Activated T-helper 2 cell treated with anti-CD3 and anti-CD28 coated beads, Interferon-gamma antibody, Interleukin-2, Interleukin-4, amounts not matched to agents 10 μg/mL and 5 μg/mL and 100 μg/mL, durations not matched to agents 14 hours and 24 hours and 36 hours (primary cell): ENCODE measurements around the gene LRCH1. TPM values are rescaled to one million over a fixed set of nuclear protein-coding genes. Genes with fewer than 3 reads are reported as not detected.

Experiments
- DNase-seq: peaks from one replicate; pipeline ENCODE4 v3.0.0; 2021; ENCODE audit warnings: low spot score
- H3K27ac Mint-ChIP-seq: one replicate; pipeline ENCODE4 v1.8.0; 2021; ENCODE audit warnings: mixed read lengths
- H3K27me3 Mint-ChIP-seq: one replicate; pipeline ENCODE4 v1.8.0; 2021; ENCODE audit warnings: low read depth, mixed read lengths
- H3K36me3 Mint-ChIP-seq: one replicate; pipeline ENCODE4 v1.8.0; 2021; ENCODE audit warnings: low read depth, mixed read lengths
- H3K4me1 Mint-ChIP-seq: one replicate; pipeline ENCODE4 v1.8.0; 2021; ENCODE audit warnings: low read depth, mixed read lengths
- H3K4me3 Mint-ChIP-seq: one replicate; pipeline ENCODE4 v1.8.0; 2021; ENCODE audit warnings: low read depth, mild to moderate bottlenecking, moderate library complexity, mixed read lengths
- H3K9me3 Mint-ChIP-seq: one replicate; pipeline ENCODE4 v1.8.0; 2021; ENCODE audit warnings: mixed read lengths
- intact Hi-C: fragments of 100-400 bp; cut with micrococcal nuclease; formaldehyde crosslinking; loops from one replicate; pipeline ENCODE4 v1.15.1; 2023
- total RNA-seq: library from RNA; stranded (reverse); gene quantifications from 2 replicates; pipeline ENCODE4 v1.2.3, GENCODE V29; 2022

LRCH1 gene
- total RNA-seq, 1 donor from 2014 or later: 17.8 TPM

DNA sequence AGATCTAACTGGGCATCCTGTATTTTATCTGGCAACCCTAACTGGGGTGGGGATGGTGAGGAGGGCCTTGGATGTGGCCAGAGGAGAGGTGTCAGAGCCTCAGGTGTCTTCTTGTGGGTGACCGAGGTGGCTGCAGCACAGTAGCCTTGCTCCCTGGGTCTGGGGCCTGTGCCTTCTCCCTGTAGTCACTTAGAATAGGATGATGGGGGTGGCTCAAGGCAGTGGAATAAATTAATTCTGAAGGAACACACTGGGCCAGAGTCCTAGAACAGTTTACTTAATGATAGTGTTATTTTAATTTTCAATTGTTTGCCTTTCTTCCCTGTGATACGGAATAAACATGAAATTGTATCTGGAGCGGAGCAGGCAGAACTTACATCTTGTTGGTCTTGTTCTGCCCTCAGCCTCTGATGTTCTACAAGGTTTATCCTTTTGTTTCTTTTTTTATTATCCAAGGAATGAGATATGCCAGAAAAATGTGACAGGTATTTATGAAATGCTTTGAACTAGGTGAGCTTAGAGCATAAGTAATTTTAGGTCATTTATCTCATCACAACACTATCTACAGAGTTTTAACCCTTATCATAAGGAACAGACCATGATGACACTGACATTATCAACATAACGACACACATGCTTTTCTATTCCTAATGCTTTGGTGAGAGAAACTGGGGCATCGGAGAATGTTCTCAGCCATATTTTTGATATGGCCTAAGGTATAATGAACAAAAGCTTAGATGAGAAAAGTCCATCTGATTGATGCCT is 51.4 kb downstream of the LRCH1 start:
- no peaks in the 10 kb centered on the region for H3K27me3 Mint-ChIP-seq
- no peak overlapping the region for H3K27ac Mint-ChIP-seq
- DNase-seq: no peak
- intact Hi-C loops: no loop called here
- no peaks in the 10 kb centered on the region for H3K9me3 Mint-ChIP-seq
- peaks cover 45% of the 10 kb centered on the region for H3K4me1 Mint-ChIP-seq
- H3K36me3 Mint-ChIP-seq: no peaks in the 10 kb centered on the region
- no peak overlapping the region for H3K4me3 Mint-ChIP-seq

- Mint-ChIP-seq H3K27ac (no peak overlapping the region), H3K4me3 (no peak overlapping the region), H3K9me3 (no peaks in the 10 kb centered on the region), H3K27me3 (no peaks in the 10 kb centered on the region), H3K36me3 (no peaks in the 10 kb centered on the region), H3K4me1 (peaks cover 47% of the 10 kb centered on the region)
- no peak for DNase-seq
- intact Hi-C loops: loop anchor here (5.0 kb wide), 1 partner anchor 62 kb away; no protein-coding TSS in a partner anchor
Observed at GRCh38 chr13:46605076-46605824, 52.3 kb downstream of the LRCH1 start.

- H3K36me3 Mint-ChIP-seq: no peaks in the 10 kb centered on the region
- H3K4me3 Mint-ChIP-seq: no peak overlapping the region
- peaks cover 47% of the 10 kb centered on the region for H3K4me1 Mint-ChIP-seq
- intact Hi-C loops: loop anchor here (1.0 to 5.0 kb wide), 4 partner anchors 13 to 76 kb away; no protein-coding TSS in a partner anchor
- DNase-seq: no peak
- H3K27ac Mint-ChIP-seq: peak overlapping the region; percentile 51
- no peaks in the 10 kb centered on the region for H3K9me3 Mint-ChIP-seq
- H3K27me3 Mint-ChIP-seq: no peaks in the 10 kb centered on the region
Observed at GRCh38 chr13:46605825-46606554, 53.0 kb downstream of the LRCH1 start.

DNA sequence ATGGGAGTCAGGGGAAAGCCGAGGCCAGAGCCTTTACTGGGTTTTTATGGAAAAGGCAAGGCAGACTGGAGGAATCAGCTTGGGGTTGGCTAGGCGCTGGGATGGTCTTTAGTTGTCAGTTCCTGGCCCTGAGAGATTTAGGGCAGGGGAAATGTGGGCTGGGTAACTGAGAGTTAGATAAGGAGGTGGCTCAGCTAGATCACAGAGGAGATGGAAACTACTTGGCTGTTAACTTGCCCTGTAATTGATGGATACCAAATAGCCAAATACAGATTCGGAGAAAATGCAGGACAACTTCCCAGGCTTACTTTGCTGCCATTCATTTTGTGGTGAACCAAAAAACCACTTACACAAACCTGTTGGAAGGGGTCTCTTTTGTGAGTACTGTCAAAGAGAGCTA is 54.0 kb downstream of the LRCH1 start:
- no peak for DNase-seq
- Mint-ChIP-seq H3K27me3 (no peaks in the 10 kb centered on the region), H3K27ac (peak overlapping the region; percentile 51), H3K9me3 (no peaks in the 10 kb centered on the region), H3K4me1 (peaks cover 45% of the 10 kb centered on the region), H3K36me3 (no peaks in the 10 kb centered on the region), H3K4me3 (no peak overlapping the region)
- intact Hi-C loops: loop anchor here (1.0 to 5.0 kb wide), 4 partner anchors 14 to 77 kb away; no protein-coding TSS in a partner anchor

- H3K27me3 Mint-ChIP-seq: no peaks in the 10 kb centered on the region
- H3K4me1 Mint-ChIP-seq: peaks cover 41% of the 10 kb centered on the region
- no peaks in the 10 kb centered on the region for H3K36me3 Mint-ChIP-seq
- no peak overlapping the region for H3K4me3 Mint-ChIP-seq
- intact Hi-C loops: loop anchor here (2.0 to 5.0 kb wide), 3 partner anchors 15 to 59 kb away; no protein-coding TSS in a partner anchor
- H3K9me3 Mint-ChIP-seq: no peaks in the 10 kb centered on the region
- no peak for DNase-seq
- H3K27ac Mint-ChIP-seq: peak overlapping the region; percentile 10
Observed at GRCh38 chr13:46607768-46608564, 55.0 kb downstream of the LRCH1 start.

- no peak for DNase-seq
- Mint-ChIP-seq H3K9me3 (no peaks in the 10 kb centered on the region), H3K27me3 (no peaks in the 10 kb centered on the region), H3K36me3 (no peaks in the 10 kb centered on the region), H3K27ac (no peak overlapping the region), H3K4me1 (peaks cover 41% of the 10 kb centered on the region), H3K4me3 (no peak overlapping the region)
- intact Hi-C loops: loop anchor here (5.0 kb wide), 1 partner anchor 58 kb away; no protein-coding TSS in a partner anchor
Observed at GRCh38 chr13:46609052-46609451, 56.1 kb downstream of the LRCH1 start.

GRCh38 chr13:46609726-46610125 is 56.8 kb downstream of the LRCH1 start:
- intact Hi-C loops: loop anchor here (5.0 kb wide), 1 partner anchor 58 kb away; no protein-coding TSS in a partner anchor
- peaks cover 39% of the 10 kb centered on the region for H3K4me1 Mint-ChIP-seq
- no peak overlapping the region for H3K4me3 Mint-ChIP-seq
- H3K27me3 Mint-ChIP-seq: no peaks in the 10 kb centered on the region
- no peaks in the 10 kb centered on the region for H3K36me3 Mint-ChIP-seq
- DNase-seq: no peak
- H3K9me3 Mint-ChIP-seq: no peaks in the 10 kb centered on the region
- no peak overlapping the region for H3K27ac Mint-ChIP-seq

DNA sequence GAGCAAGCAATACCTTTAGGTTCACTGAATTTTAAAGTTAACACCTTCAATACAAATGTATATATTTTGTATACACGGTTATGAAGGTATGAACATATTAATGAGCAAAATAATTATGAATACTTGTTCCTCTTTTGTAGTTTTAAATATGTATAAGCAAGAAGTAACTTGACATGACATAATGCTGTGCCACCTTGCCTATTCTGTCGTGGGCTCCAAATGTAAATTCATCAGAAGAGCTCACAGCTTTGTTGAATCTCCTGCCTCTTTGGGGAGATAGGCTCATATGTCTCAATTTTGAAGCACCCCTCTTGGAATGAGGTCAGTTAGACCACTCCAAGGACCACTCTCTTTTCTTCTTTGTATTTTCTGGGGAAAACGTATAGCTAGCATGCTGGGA is 59.3 kb downstream of the LRCH1 start:
- Mint-ChIP-seq H3K9me3 (no peaks in the 10 kb centered on the region), H3K4me3 (no peak overlapping the region), H3K4me1 (peaks cover 30% of the 10 kb centered on the region), H3K27ac (no peak overlapping the region), H3K36me3 (no peaks in the 10 kb centered on the region), H3K27me3 (no peaks in the 10 kb centered on the region)
- DNase-seq: no peak
- intact Hi-C loops: no loop called here

- Mint-ChIP-seq H3K4me1 (peaks cover 23% of the 10 kb centered on the region), H3K27ac (no peak overlapping the region), H3K27me3 (no peaks in the 10 kb centered on the region), H3K36me3 (no peaks in the 10 kb centered on the region), H3K4me3 (no peak overlapping the region), H3K9me3 (no peaks in the 10 kb centered on the region)
- no peak for DNase-seq
- intact Hi-C loops: no loop called here
Observed at GRCh38 chr13:46613409-46614049, 60.6 kb downstream of the LRCH1 start.

GRCh38 chr13:46614582-46614981 is 61.6 kb downstream of the LRCH1 start:
- Mint-ChIP-seq H3K27me3 (no peaks in the 10 kb centered on the region), H3K27ac (no peak overlapping the region), H3K9me3 (no peaks in the 10 kb centered on the region), H3K36me3 (no peaks in the 10 kb centered on the region), H3K4me3 (no peak overlapping the region), H3K4me1 (peaks cover 23% of the 10 kb centered on the region)
- intact Hi-C loops: no loop called here
- no peak for DNase-seq

DNA sequence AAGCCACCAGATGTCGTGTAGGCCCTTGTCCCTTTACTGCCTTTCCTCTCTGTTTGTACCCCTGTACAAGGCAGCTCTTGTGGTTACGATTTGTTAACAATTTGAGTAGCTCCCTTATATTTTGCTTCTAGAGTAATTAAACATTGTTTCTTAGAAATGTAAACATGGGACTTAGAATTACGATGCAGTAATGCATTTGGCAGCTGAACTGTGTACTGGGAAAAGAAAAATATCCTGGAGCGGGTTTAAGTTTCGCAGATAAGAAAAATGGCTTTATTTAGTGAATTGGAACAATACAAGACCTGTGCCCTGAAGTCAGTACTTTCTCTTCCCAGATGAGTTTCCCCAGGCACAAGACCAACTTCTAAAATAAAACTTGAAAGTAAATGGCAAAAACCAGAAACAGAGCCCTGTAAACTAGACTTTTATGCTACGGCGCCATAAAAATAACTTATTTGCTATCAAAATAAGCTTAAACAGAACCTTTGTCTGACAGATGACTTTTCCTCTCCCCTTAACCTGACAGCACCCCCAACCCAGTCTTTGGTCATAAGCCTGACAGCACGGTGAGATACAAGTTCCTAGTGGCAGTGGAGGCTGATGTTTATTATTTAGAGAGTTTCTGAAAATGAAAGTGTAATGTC is 63.0 kb downstream of the LRCH1 start:
- Mint-ChIP-seq H3K27me3 (no peaks in the 10 kb centered on the region), H3K36me3 (no peaks in the 10 kb centered on the region), H3K4me3 (no peak overlapping the region), H3K4me1 (peaks cover 19% of the 10 kb centered on the region), H3K9me3 (no peaks in the 10 kb centered on the region), H3K27ac (no peak overlapping the region)
- no peak for DNase-seq
- intact Hi-C loops: no loop called here
